K562 (cell line): ENCODE measurements around the gene TMEM217. TPM values are rescaled to one million over a fixed set of nuclear protein-coding genes. Genes with fewer than 3 reads are reported as not detected.

Experiments
- ATAC-seq: fragments of 200-7000 bp; cut with Tn5 transposase; 3 replicates; pipeline ENCODE4 v1.9.1; 2020; ENCODE audit warnings: moderate library complexity
- BruUV-seq: library from RNA; stranded (reverse); fragments of 400-500 nt; replicated peaks from 2 replicates; lab custom pipeline; 2021; lab: Mats Ljungman, UMichigan
- CTCF ChIA-PET: fragments of 300-600 bp; formaldehyde crosslinking; extraction: SDS; loops from one replicate; lab custom pipeline; 2021; ENCODE audit warnings: low intra/inter-chr PET ratio; lab: Yijun Ruan, JAX
- POLR2A ChIA-PET: fragments of 300-600, 350-650 bp; sonication (Branson Sonifier 250); formaldehyde crosslinking; extraction: SDS; loops from one replicate; lab custom pipeline; 2021; ENCODE audit warnings: antibody characterized with exemption, inconsistent platforms; lab: Yijun Ruan, JAX
- DNase-seq, 4 experiments: peaks; one replicate each; pipeline versions ENCODE4 v3.0.0 to v3.0.0-alpha.2; 2011 to 2018; ENCODE audit warnings: low spot score in 3 of 4, mixed read lengths in 3 of 4; ENCODE audit errors: extremely low read depth in 1 of 4
- FAIRE-seq: peaks from 2 replicates; lab custom pipeline; 2011; peaks lifted over from hg19 to GRCh38; lab: Jason Lieb, UNC
- H2AFZ ChIP-seq: 2 replicates; pipeline ENCODE4 v1.6.0; 2011; ENCODE audit warnings: low read depth, low read length, control low read depth, inconsistent platforms
- H3K27ac ChIP-seq: fragments of 200-600 bp; 3 replicates; pipeline ENCODE4 v1.8.0; 2011; ENCODE audit warnings: low read depth, mild to moderate bottlenecking, control low read depth, inconsistent platforms, low read length, moderate library complexity, mixed read lengths; ENCODE audit errors: extremely low read depth
- H3K27me3 ChIP-seq, 2 experiments: fragments of 300-600 bp in 1 of 2; 2 replicates in 1 of 2; 3 replicates in 1 of 2; pipeline versions ENCODE4 v1.6.0 to v1.8.0; 2011; ENCODE audit warnings: inconsistent platforms in 2 of 2, low read length in 2 of 2, mild to moderate bottlenecking in 1 of 2, mixed read lengths in 1 of 2, moderate library complexity in 1 of 2; ENCODE audit not compliant: control insufficient read depth in 2 of 2, insufficient read depth in 2 of 2
- H3K36me3 ChIP-seq: fragments of 300-600 bp; 3 replicates; pipeline ENCODE4 v1.8.0; 2011; ENCODE audit warnings: mild to moderate bottlenecking, low read length, inconsistent platforms; ENCODE audit not compliant: control insufficient read depth, insufficient read depth
- H3K4me1 ChIP-seq, 2 experiments: fragments of 200-600 bp in 1 of 2; replicated peaks in 1 of 2; 2 replicates in 1 of 2; 3 replicates in 1 of 2; pipeline versions ENCODE4 v1.5.1 to v1.8.0; 2011; ENCODE audit warnings: inconsistent platforms in 2 of 2, low read length in 2 of 2, mild to moderate bottlenecking in 1 of 2, mixed read lengths in 1 of 2, moderate library complexity in 1 of 2; ENCODE audit not compliant: control insufficient read depth in 2 of 2, insufficient read depth in 2 of 2
- H3K4me2 ChIP-seq: 2 replicates; pipeline ENCODE4 v1.6.1; 2011; ENCODE audit warnings: low read length, control low read depth, inconsistent platforms, mixed read lengths; ENCODE audit not compliant: insufficient read depth
- H3K4me3 ChIP-seq: fragments of 200-600 bp; sonication (generic), shearing (Covaris generic); 2 replicates; pipeline ENCODE4 v1.5.1; 2016; ENCODE audit warnings: control low read depth, inconsistent platforms
- H3K79me2 ChIP-seq: fragments of 200-600 bp; 3 replicates; pipeline ENCODE4 v1.8.0; 2011; ENCODE audit warnings: low read length, inconsistent platforms; ENCODE audit not compliant: control insufficient read depth, insufficient read depth
- H3K9ac ChIP-seq, 2 experiments: 2 replicates each; pipeline versions ENCODE4 v1.6.0 to v1.6.1; 2011; ENCODE audit warnings: low read depth in 2 of 2, low read length in 2 of 2, control low read depth in 1 of 2, inconsistent platforms in 1 of 2, mild to moderate bottlenecking in 1 of 2, mixed read lengths in 1 of 2; ENCODE audit not compliant: insufficient read depth in 1 of 2
- H3K9me1 ChIP-seq: one replicate; pipeline ENCODE4 v1.6.0; 2011; ENCODE audit warnings: inconsistent platforms, mild to moderate bottlenecking, low read length, moderate library complexity; ENCODE audit not compliant: control insufficient read depth, insufficient read depth
- H3K9me3 ChIP-seq: replicated peaks from 2 replicates; pipeline ENCODE4 v1.5.1; 2011; ENCODE audit warnings: low read depth, low read length, inconsistent platforms; ENCODE audit not compliant: control insufficient read depth, insufficient read depth
- H4K20me1 ChIP-seq: replicated peaks from 2 replicates; pipeline ENCODE4 v1.6.1; 2011; ENCODE audit warnings: low read length, inconsistent platforms, mixed read lengths; ENCODE audit not compliant: control insufficient read depth, insufficient read depth
- KHSRP ChIP-seq: fragments of 450-650 bp; IDR thresholded peaks from 2 replicates; pipeline ENCODE4 v1.6.1; 2017
- SPI1 ChIP-seq: IDR thresholded peaks from 2 replicates; pipeline ENCODE4 v1.6.1; 2011; ENCODE audit warnings: low read depth, low read length, control low read depth, borderline replicate concordance
- TCF7L2 ChIP-seq: fragments of 150-350 bp; IDR thresholded peaks from 2 replicates; pipeline ENCODE4 v1.6.1; 2016; ENCODE audit warnings: low read depth, mild to moderate bottlenecking, low read length, moderate library complexity
- WGBS: fragments of 100-300 bp; shearing (Covaris generic); methylation state at CpG from one replicate; pipeline ENCODE4 v1.1.6; 2016; ENCODE audit warnings: low coverage, mixed read lengths; ENCODE audit not compliant: insufficient coverage; ENCODE audit errors: missing lambda C conversion rate; 5-methylcytosine and 5-hydroxymethylcytosine counted together
- in situ Hi-C: fragments of 300-500 bp; cut with MboI; formaldehyde crosslinking; loops from 4 replicates; pipeline ENCODE4 v1.15.0; 2018; ENCODE audit warnings: inconsistent platforms, mixed read lengths
- intact Hi-C: fragments of 100-400 bp; cut with micrococcal nuclease; formaldehyde crosslinking; loops from 2 replicates; pipeline ENCODE4 v1.14.2; 2022
- polyA plus RNA-seq, 8 experiments: library from polyadenylated mRNA; depleted of rRNA in 4 of 8; stranded (reverse) in 5 of 8; unstranded in 3 of 8; fragments of >200 nt; fragmentation: Nextera tagmentation in 2 of 8; fragmentation: Illumina TruSeq in 1 of 8; extraction: Ambion mirVana in 2 of 8; extraction: Trizol in 1 of 8; gene quantifications; 2 replicates each; pipeline versions ENCODE4 v1.2.1 to v1.2.3, GENCODE V29; 2011 to 2014; ENCODE audit warnings: inconsistent platforms in 1 of 8, missing spikeins in 1 of 8
- total RNA-seq, 7 experiments: library from RNA; depleted of rRNA in 6 of 7; stranded (reverse); fragments of >200 nt in 6 of 7; fragmentation: Illumina TruSeq in 2 of 7; extraction: Trizol in 2 of 7; gene quantifications; 2 replicates each; pipeline versions ENCODE4 v1.2.1 to v1.2.3, GENCODE V29; 2011 to 2021; ENCODE audit warnings: low replicate concordance in 1 of 7
- TF ChIP-seq, protein P1 (sequence below): fragments of 150-350 bp; IDR thresholded peaks from 2 replicates; pipeline ENCODE4 v1.6.1; 2014; ENCODE audit warnings: low read depth, mild to moderate bottlenecking, low read length, borderline replicate concordance

TMEM217 gene
- total and polyA plus RNA-seq, 9 of the 15 experiments (the other 6 are each of a cell fraction or from before 2014, with no cell fraction given) = 1.3 to 8.0 (median 1.9) TPM

DNA sequence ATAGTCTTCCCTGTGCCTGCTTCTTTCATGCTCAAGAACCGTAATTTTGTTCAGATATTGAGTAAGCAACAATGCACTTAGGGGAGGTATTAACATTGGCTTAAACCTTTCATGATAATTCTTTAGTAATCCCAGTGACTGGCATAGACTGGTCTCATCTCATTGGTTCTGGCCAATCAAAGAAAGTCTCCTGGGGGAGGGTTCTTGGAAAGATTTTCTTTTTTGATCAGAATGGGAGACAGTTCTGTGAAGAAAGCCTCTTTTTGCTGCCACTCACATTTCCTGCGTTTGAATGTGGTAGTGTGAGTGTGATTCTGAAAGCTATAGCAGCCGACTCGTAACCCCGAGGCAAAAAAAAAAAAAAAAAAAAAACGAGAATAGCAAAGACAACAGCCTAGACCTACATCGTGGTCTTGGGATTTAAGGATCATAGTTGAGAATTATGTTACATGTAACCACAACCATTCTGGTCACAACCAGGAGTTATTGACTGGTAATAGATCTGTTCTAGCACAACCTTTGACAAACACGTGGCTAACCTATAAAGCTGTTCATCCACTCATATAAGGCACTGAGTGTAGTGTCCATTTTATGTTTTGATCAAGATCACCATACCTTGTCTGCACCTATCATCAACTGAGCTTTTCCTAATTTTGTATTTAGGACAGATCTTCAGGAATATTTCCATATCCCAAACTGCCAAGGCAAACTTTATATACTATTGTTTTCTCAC lies 15.1 kb upstream of the TMEM217 start:
- Histone ChIP-seq H3K27me3 (no peaks in the 10 kb centered on the region), H3K9me3 (no peaks in the 10 kb centered on the region), H3K9me1 (no peaks in the 10 kb centered on the region), H2AFZ (no peak overlapping the region), H3K79me2 (peaks cover 31% of the 10 kb centered on the region), H3K4me3 (no peak overlapping the region), H3K9ac (no peak overlapping the region), H3K4me1 (no peaks in the 10 kb centered on the region; a peak in 1 of 5 replicates), H4K20me1 (no peaks in the 10 kb centered on the region; the same call in 1 of the 2 replicates), H3K27ac (no peak overlapping the region), H3K4me2 (no peak overlapping the region), H3K36me3 (peaks cover 39% of the 10 kb centered on the region)
- 64% methylated on average over 6 of the region's 8 CpGs for WGBS
- ATAC-seq (no peak), FAIRE-seq (no peak), DNase-seq (no peak)
- in situ Hi-C loops (no loop called here), intact Hi-C loops (no loop called here)
- no peak for TF ChIP-seq TCF7L2
- CTCF ChIA-PET = no interaction called here
- BruUV-seq = no TSS peak
- POLR2A ChIA-PET = interaction anchor here (0.6 to 2.1 kb wide), 5 partner anchors 13 to 366 kb away, joined by 3 to 6 read pairs (median 3); partner anchors contain the start of genes TBC1D22B and TMEM217

DNA sequence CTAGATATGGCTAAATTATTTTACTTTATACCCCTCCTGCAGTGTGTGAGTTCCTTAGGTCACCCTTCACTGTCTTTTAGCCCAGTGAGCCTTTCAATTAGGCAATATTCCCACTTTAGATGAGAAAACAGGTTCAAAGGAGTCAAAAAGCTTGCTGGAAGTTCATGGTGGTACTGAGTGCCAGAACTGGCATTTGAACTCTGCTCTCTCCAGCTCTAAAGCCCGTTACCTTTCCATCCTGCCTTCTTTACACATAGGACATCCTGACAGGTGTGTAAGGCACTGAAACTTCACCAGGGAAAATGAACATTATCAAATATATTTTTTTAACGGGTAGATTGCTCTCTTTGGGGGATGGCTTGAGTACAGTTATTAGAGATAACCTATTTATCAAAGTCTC lies 11.2 kb upstream of the TMEM217 start:
- intact Hi-C loops = no loop called here
- Histone ChIP-seq H2AFZ (no peak overlapping the region), H3K27me3 (no peaks in the 10 kb centered on the region), H3K36me3 (peaks cover 37% of the 10 kb centered on the region), H3K9me3 (no peaks in the 10 kb centered on the region), H3K9me1 (no peaks in the 10 kb centered on the region), H3K4me1 (no peaks in the 10 kb centered on the region), H3K4me2 (no peak overlapping the region), H3K4me3 (no peak overlapping the region), H3K79me2 (peaks cover 35% of the 10 kb centered on the region), H3K9ac (no peak overlapping the region), H3K27ac (no peak overlapping the region), H4K20me1 (no peaks in the 10 kb centered on the region)
- no peak for FAIRE-seq
- in situ Hi-C loops = no loop called here
- WGBS = 62% methylated on average over 2 of the region's 2 CpGs
- no peak for ATAC-seq
- POLR2A ChIA-PET = interaction anchor here (3.0 kb wide), 1 partner anchor 11 kb away, joined by 14 read pairs; the partner anchor contains the start of genes TBC1D22B and TMEM217
- DNase-seq = no peak
- CTCF ChIA-PET = no interaction called here
- no TSS peak for BruUV-seq
- TF ChIP-seq, protein P1, sequence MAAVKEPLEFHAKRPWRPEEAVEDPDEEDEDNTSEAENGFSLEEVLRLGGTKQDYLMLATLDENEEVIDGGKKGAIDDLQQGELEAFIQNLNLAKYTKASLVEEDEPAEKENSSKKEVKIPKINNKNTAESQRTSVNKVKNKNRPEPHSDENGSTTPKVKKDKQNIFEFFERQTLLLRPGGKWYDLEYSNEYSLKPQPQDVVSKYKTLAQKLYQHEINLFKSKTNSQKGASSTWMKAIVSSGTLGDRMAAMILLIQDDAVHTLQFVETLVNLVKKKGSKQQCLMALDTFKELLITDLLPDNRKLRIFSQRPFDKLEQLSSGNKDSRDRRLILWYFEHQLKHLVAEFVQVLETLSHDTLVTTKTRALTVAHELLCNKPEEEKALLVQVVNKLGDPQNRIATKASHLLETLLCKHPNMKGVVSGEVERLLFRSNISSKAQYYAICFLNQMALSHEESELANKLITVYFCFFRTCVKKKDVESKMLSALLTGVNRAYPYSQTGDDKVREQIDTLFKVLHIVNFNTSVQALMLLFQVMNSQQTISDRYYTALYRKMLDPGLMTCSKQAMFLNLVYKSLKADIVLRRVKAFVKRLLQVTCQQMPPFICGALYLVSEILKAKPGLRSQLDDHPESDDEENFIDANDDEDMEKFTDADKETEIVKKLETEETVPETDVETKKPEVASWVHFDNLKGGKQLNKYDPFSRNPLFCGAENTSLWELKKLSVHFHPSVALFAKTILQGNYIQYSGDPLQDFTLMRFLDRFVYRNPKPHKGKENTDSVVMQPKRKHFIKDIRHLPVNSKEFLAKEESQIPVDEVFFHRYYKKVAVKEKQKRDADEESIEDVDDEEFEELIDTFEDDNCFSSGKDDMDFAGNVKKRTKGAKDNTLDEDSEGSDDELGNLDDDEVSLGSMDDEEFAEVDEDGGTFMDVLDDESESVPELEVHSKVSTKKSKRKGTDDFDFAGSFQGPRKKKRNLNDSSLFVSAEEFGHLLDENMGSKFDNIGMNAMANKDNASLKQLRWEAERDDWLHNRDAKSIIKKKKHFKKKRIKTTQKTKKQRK = no peak
- TF ChIP-seq KHSRP = no peak
- TF ChIP-seq SPI1 = no peak
